ENCODE measurements around the gene RBM10.

The RBM10 gene

GRCh38 chrX:47146936-47147859 lies 2.2 kb downstream of the RBM10 start:
- DNase-seq = no peak

GRCh38 chrX:47148946-47149345 lies 3.9 kb downstream of the RBM10 start:
- no peak for DNase-seq

- DNase-seq = no peak
Measured at GRCh38 chrX:47151435-47151834, 6.4 kb downstream of the RBM10 start.

- no peak for DNase-seq
Measured at GRCh38 chrX:47156611-47157520, 11.8 kb downstream of the RBM10 start.

- DNase-seq = no peak
Measured at GRCh38 chrX:47158131-47158530, 13.1 kb downstream of the RBM10 start.

GRCh38 chrX:47158781-47159180 lies 13.8 kb downstream of the RBM10 start:
- DNase-seq = no peak

GRCh38 chrX:47160781-47161180 lies 15.8 kb downstream of the RBM10 start:
- DNase-seq = no peak

- DNase-seq = no peak
Measured at GRCh38 chrX:47162927-47163583, 18.0 kb downstream of the RBM10 start.

GRCh38 chrX:47164420-47164819 lies 19.4 kb downstream of the RBM10 start:
- no peak for DNase-seq

GRCh38 chrX:47166126-47166525 lies 21.1 kb downstream of the RBM10 start:
- no peak for DNase-seq

GRCh38 chrX:47168495-47169073 lies 23.6 kb downstream of the RBM10 start:
- no peak for DNase-seq

- DNase-seq = no peak
Measured at GRCh38 chrX:47169273-47169672, 24.3 kb downstream of the RBM10 start.

GRCh38 chrX:47169726-47170515 lies 24.9 kb downstream of the RBM10 start:
- DNase-seq = no peak

- DNase-seq = no peak
Measured at GRCh38 chrX:47170861-47171692, 26.1 kb downstream of the RBM10 start.

GRCh38 chrX:47171996-47172395 lies 27.0 kb downstream of the RBM10 start:
- DNase-seq = no peak

- DNase-seq = no peak
Measured at GRCh38 chrX:47172549-47172948, 27.5 kb downstream of the RBM10 start.

- no peak for DNase-seq
Measured at GRCh38 chrX:47172971-47173792, 28.2 kb downstream of the RBM10 start.

GRCh38 chrX:47174376-47174775 lies 29.4 kb downstream of the RBM10 start:
- no peak for DNase-seq

GRCh38 chrX:47174846-47175587 lies 30.0 kb downstream of the RBM10 start:
- no peak for DNase-seq
